GM13977 (cell line): ENCODE results near the gene SUSD4.

Source experiments
- DNase-seq: peaks from one replicate; pipeline ENCODE4 v3.0.0; 2012; ENCODE audit warnings: low spot score
- CTCF ChIP-seq: IDR thresholded peaks from 2 replicates; pipeline ENCODE4 v1.5.1; 2012; ENCODE audit warnings: mild to moderate bottlenecking, control low read depth; ENCODE audit not compliant: insufficient read depth; ENCODE audit errors: extremely low read depth, missing control alignments
- in situ Hi-C: fragments of 300-500 bp; cut with MboI; formaldehyde crosslinking; loops from one replicate; pipeline ENCODE4 v1.12.0; 2022; ENCODE audit warnings: low sequenced_read_pairs, low pct_unique_long_range_greater_than_20kb, mixed read lengths, inconsistent platforms; ENCODE audit not compliant: unreplicated experiment

Gene SUSD4

GRCh38 chr1:223363057-223363855 is 720 bp downstream of the SUSD4 start:
- in situ Hi-C loops = no loop called here
- DNase-seq = peak; percentile 18
- TF ChIP-seq CTCF = no peak

- no peak for TF ChIP-seq CTCF
- in situ Hi-C loops = no loop called here
- no peak for DNase-seq
These were observed 5.2 kb downstream of the SUSD4 start for GRCh38 chr1:223358826-223359225.

- in situ Hi-C loops = no loop called here
- no peak for TF ChIP-seq CTCF
- DNase-seq = no peak
These were observed 8.3 kb downstream of the SUSD4 start for GRCh38 chr1:223355699-223356098.

GRCh38 chr1:223353939-223354338 is 10.0 kb downstream of the SUSD4 start:
- TF ChIP-seq CTCF = no peak
- DNase-seq = no peak
- in situ Hi-C loops = no loop called here

- TF ChIP-seq CTCF = no peak
- in situ Hi-C loops = no loop called here
- no peak for DNase-seq
These were observed 11.0 kb downstream of the SUSD4 start for GRCh38 chr1:223352944-223353343.

- in situ Hi-C loops = no loop called here
- no peak for TF ChIP-seq CTCF
- DNase-seq = no peak
These were observed 13.5 kb downstream of the SUSD4 start for GRCh38 chr1:223350361-223350908.

GRCh38 chr1:223349241-223349640 is 14.7 kb downstream of the SUSD4 start:
- TF ChIP-seq CTCF = no peak
- in situ Hi-C loops = no loop called here
- DNase-seq = no peak
